G401 (cell line): Measurements from ENCODE around the gene TIMM10B. TPM values are rescaled to one million over a fixed set of nuclear protein-coding genes. Genes with fewer than 3 reads are reported as not detected.

Experiments
- DNase-seq: peaks from one replicate; pipeline ENCODE4 v3.0.0-alpha.2; 2015; ENCODE audit warnings: low spot score
- in situ Hi-C: cut with HindIII; loops from 2 replicates; pipeline ENCODE4 v1.10.0; 2016; ENCODE audit warnings: low sequenced_read_pairs, mixed read lengths
- total RNA-seq: library from RNA; depleted of rRNA; stranded (reverse); fragments of >200 nt; shearing (Covaris generic); gene quantifications from 2 replicates; pipeline ENCODE4 v1.2.3, GENCODE V29; 2014

Gene TIMM10B
- total RNA-seq, 1 experiment from 2014 or later, result 56.5 TPM

- in situ Hi-C loops, result no loop called here
- DNase-seq, result peak; percentile 60
Measured at GRCh38 chr11:6468712-6469495, 12.4 kb upstream of the TIMM10B start.

- DNase-seq, result no peak
- in situ Hi-C loops, result no loop called here
Measured at GRCh38 chr11:6469599-6469998, 11.7 kb upstream of the TIMM10B start.

GRCh38 chr11:6472934-6473333 is 8.4 kb upstream of the TIMM10B start:
- peak; percentile 74 for DNase-seq
- in situ Hi-C loops, result no loop called here

- in situ Hi-C loops, result no loop called here
- peak; percentile 90 for DNase-seq
Measured at GRCh38 chr11:6473451-6474412, 7.6 kb upstream of the TIMM10B start, which contains the start of gene TRIM3. Gene TRIM3, minus strand, starts transcription at chr11:6473941. Its CDS starts 8,246 bp downstream, at chr11:6465695.

GRCh38 chr11:6474413-6474792 is 6.9 kb upstream of the TIMM10B start:
- no peak for DNase-seq
- in situ Hi-C loops, result no loop called here

- in situ Hi-C loops, result no loop called here
- no peak for DNase-seq
Measured at GRCh38 chr11:6474806-6475500, 6.3 kb upstream of the TIMM10B start.

GRCh38 chr11:6475936-6476335 is 5.4 kb upstream of the TIMM10B start:
- in situ Hi-C loops, result no loop called here
- DNase-seq, result no peak

GRCh38 chr11:6476571-6476970 is 4.7 kb upstream of the TIMM10B start:
- no peak for DNase-seq
- in situ Hi-C loops, result no loop called here

- in situ Hi-C loops, result no loop called here
- DNase-seq, result no peak
Measured at GRCh38 chr11:6480299-6480914, 894 bp upstream of the TIMM10B start.

GRCh38 chr11:6481924-6482275 is 599 bp downstream of the TIMM10B start:
- in situ Hi-C loops, result no loop called here
- DNase-seq, result no peak

- in situ Hi-C loops, result no loop called here
- no peak for DNase-seq
Measured at GRCh38 chr11:6482441-6482840, 1.1 kb downstream of the TIMM10B start.

GRCh38 chr11:6483015-6483414 is 1.7 kb downstream of the TIMM10B start:
- in situ Hi-C loops, result no loop called here
- no peak for DNase-seq

GRCh38 chr11:6485661-6486060 is 4.4 kb downstream of the TIMM10B start:
- in situ Hi-C loops, result no loop called here
- DNase-seq, result no peak

- in situ Hi-C loops, result no loop called here
Measured at GRCh38 chr11:6486256-6486655, 5.0 kb downstream of the TIMM10B start.

GRCh38 chr11:6486938-6487337 is 5.6 kb downstream of the TIMM10B start:
- in situ Hi-C loops, result no loop called here

More at GRCh38 chr11:6486256-6486655, 5.0 kb downstream of the TIMM10B start:
- no peak for DNase-seq

GRCh38 chr11:6488342-6488741 is 7.0 kb downstream of the TIMM10B start:
- in situ Hi-C loops, result no loop called here
- no peak for DNase-seq

More at GRCh38 chr11:6486938-6487337, 5.6 kb downstream of the TIMM10B start:
- no peak for DNase-seq

GRCh38 chr11:6488821-6489220 is 7.5 kb downstream of the TIMM10B start:
- no peak for DNase-seq
- in situ Hi-C loops, result no loop called here

GRCh38 chr11:6489306-6489705 is 8.0 kb downstream of the TIMM10B start:
- DNase-seq, result no peak
- in situ Hi-C loops, result no loop called here
